ENCODE results near the gene RTN1. TPM values are rescaled to one million over a fixed set of nuclear protein-coding genes. Genes with fewer than 3 reads are reported as not detected.
A peak's percentile ranks its signal among the peaks of the same experiment; 100 is the strongest.

Gene RTN1
- total RNA-seq, 1 donor from 2014 or later, result 877 TPM

GRCh38 chr14:59576332-59577294 lies 294.0 kb downstream of the RTN1 start, which contains the start of gene CCDC175:
Gene CCDC175, minus strand, starts transcription at chr14:59576812. Its CDS starts 37 bp downstream, at chr14:59576775.
- peak; percentile 38 to 79 for DNase-seq (ENCODE audit: low spot score in 2 of 2)
- FAIRE-seq, result no peak

GRCh38 chr14:59570122-59570521 lies 300.5 kb downstream of the RTN1 start:
- no peak for FAIRE-seq
- DNase-seq (ENCODE audit: low spot score in 2 of 2), result no peak

GRCh38 chr14:59566725-59567124 lies 303.9 kb downstream of the RTN1 start:
- no peak for FAIRE-seq

GRCh38 chr14:59566296-59566695 lies 304.3 kb downstream of the RTN1 start:
- FAIRE-seq (no peak), DNase-seq (ENCODE audit: low spot score in 2 of 2) (no peak)

More at GRCh38 chr14:59566725-59567124, 303.9 kb downstream of the RTN1 start:
- DNase-seq (ENCODE audit: low spot score in 2 of 2), result no peak

GRCh38 chr14:59565087-59565486 lies 305.5 kb downstream of the RTN1 start:
- FAIRE-seq (no peak), DNase-seq (ENCODE audit: low spot score in 2 of 2) (no peak)

- DNase-seq (ENCODE audit: low spot score in 2 of 2) (no peak), FAIRE-seq (no peak)
Observed at GRCh38 chr14:59564366-59564765, 306.2 kb downstream of the RTN1 start.

GRCh38 chr14:59547310-59547709 lies 323.3 kb downstream of the RTN1 start:
- DNase-seq (ENCODE audit: low spot score in 2 of 2) (no peak), FAIRE-seq (no peak)

Small RNA genes within 50 kb of the gene (small RNA-seq; reads per million reads assigned to genes)
- gene MIR5586, result 0.20 reads per million

Other genes starting within 250 kb of the RTN1 start
- 0.82 TPM for gene LRRC9, start 49.4 kb upstream of the RTN1 start, total RNA-seq
- 98.6 TPM for gene PCNX4, start 221.1 kb upstream of the RTN1 start, total RNA-seq

Data from frontal cortex (tissue), 4 donors.